GM12878 (cell line): ENCODE data around the gene CRYL1. TPM values are rescaled to one million over a fixed set of nuclear protein-coding genes. Genes with fewer than 3 reads are reported as not detected.

Experiments used
- ATAC-seq: fragments of 200-7000 bp; cut with Tn5 transposase; 3 replicates; pipeline ENCODE4 v1.9.1; 2020; ENCODE audit warnings: mild to moderate bottlenecking, moderate library complexity
- BruUV-seq: library from RNA; stranded (reverse); fragments of 400-500 nt; replicated peaks from 2 replicates; lab custom pipeline; 2021; lab: Mats Ljungman, UMichigan
- CTCF ChIA-PET: fragments of 300-600 bp; sonication (Branson Sonifier 250); formaldehyde crosslinking; extraction: SDS; loops from one replicate; lab custom pipeline; 2021; ENCODE audit warnings: inconsistent platforms; lab: Yijun Ruan, JAX
- POLR2A ChIA-PET: fragments of 350-600 bp; formaldehyde crosslinking; extraction: SDS; loops from one replicate; lab custom pipeline; 2021; ENCODE audit warnings: inconsistent platforms; lab: Charles Lee
- RAD21 ChIA-PET: fragments of 300-600 bp; sonication (Branson Sonifier 250); formaldehyde crosslinking; loops from one replicate; lab custom pipeline; 2023; ENCODE audit warnings: antibody characterized with exemption; ENCODE audit not compliant: unreplicated experiment; lab: Charles Lee
- SMC1A ChIA-PET: fragments of 300-600 bp; sonication (Branson Sonifier 250); formaldehyde crosslinking; loops from one replicate; lab custom pipeline; 2023; ENCODE audit not compliant: unreplicated experiment, uncharacterized antibody; lab: Charles Lee
- DNase-seq: peaks from one replicate; pipeline ENCODE4 v3.0.0-alpha.2; 2011; ENCODE audit warnings: low read depth, low spot score
- FAIRE-seq: peaks from 3 replicates; lab custom pipeline; 2011; peaks lifted over from hg19 to GRCh38; lab: Jason Lieb, UNC
- H2AFZ ChIP-seq: 2 replicates; pipeline ENCODE4 v1.6.0; 2011; ENCODE audit warnings: low read depth, low read length, control low read depth; ENCODE audit not compliant: control insufficient read depth
- H3K27ac ChIP-seq: 2 replicates; pipeline ENCODE4 v1.5.1; 2011; ENCODE audit warnings: control low read depth; ENCODE audit not compliant: control insufficient read depth, insufficient read depth
- H3K27me3 ChIP-seq, 2 experiments: replicated peaks in 1 of 2; 2 replicates each; pipeline versions ENCODE4 v1.6.0 to v1.6.1; 2011; ENCODE audit warnings: low read length in 1 of 2; ENCODE audit not compliant: control insufficient read depth in 2 of 2, insufficient read depth in 2 of 2
- H3K36me3 ChIP-seq, 2 experiments: 2 replicates each; pipeline ENCODE4 v1.5.1; 2011; ENCODE audit warnings: low read length in 1 of 2; ENCODE audit not compliant: control insufficient read depth in 2 of 2, insufficient read depth in 2 of 2
- H3K4me1 ChIP-seq: 2 replicates; pipeline ENCODE4 v1.6.1; 2011; ENCODE audit warnings: mild to moderate bottlenecking, low read length, moderate library complexity, mixed read lengths; ENCODE audit not compliant: control insufficient read depth, insufficient read depth
- H3K4me2 ChIP-seq: 2 replicates; pipeline ENCODE4 v1.6.0; 2011; ENCODE audit warnings: control low read depth; ENCODE audit not compliant: control insufficient read depth, insufficient read depth
- H3K4me3 ChIP-seq: fragments of 200-600 bp; sonication (generic); 2 replicates; pipeline ENCODE4 v1.5.1; 2016
- H3K79me2 ChIP-seq: 2 replicates; pipeline ENCODE4 v1.6.0; 2011; ENCODE audit warnings: low read length; ENCODE audit not compliant: control insufficient read depth, insufficient read depth
- H3K9ac ChIP-seq: 2 replicates; pipeline ENCODE4 v1.8.0; 2011; ENCODE audit warnings: low read length, control low read depth, mixed read lengths; ENCODE audit not compliant: control insufficient read depth, insufficient read depth
- H3K9me3 ChIP-seq: replicated peaks from 3 replicates; pipeline ENCODE4 v1.5.1; 2011; ENCODE audit warnings: mild to moderate bottlenecking, low read length; ENCODE audit not compliant: control insufficient read depth, insufficient read depth
- H4K20me1 ChIP-seq: 2 replicates; pipeline ENCODE4 v1.6.0; 2011; ENCODE audit not compliant: control insufficient read depth, insufficient read depth
- BCL11A ChIP-seq: IDR thresholded peaks from 2 replicates; pipeline ENCODE4 v1.6.1; 2011; ENCODE audit warnings: low read depth, low read length
- FOXK2 ChIP-seq: fragments of 450-650 bp; IDR thresholded peaks from 2 replicates; pipeline ENCODE4 v1.6.1; 2017; ENCODE audit warnings: mild to moderate bottlenecking, moderate library complexity
- HDGF ChIP-seq: fragments of 450-650 bp; IDR thresholded peaks from 2 replicates; pipeline ENCODE4 v1.6.1; 2016; ENCODE audit warnings: antibody characterized with exemption
- HSF1 ChIP-seq: fragments of 150-350 bp; IDR thresholded peaks from 2 replicates; pipeline ENCODE4 v1.6.1; 2014; ENCODE audit warnings: mild to moderate bottlenecking, low read depth, low read length
- ZNF687 ChIP-seq: fragments of 450-650 bp; IDR thresholded peaks from 2 replicates; pipeline ENCODE4 v1.6.1; 2017; ENCODE audit warnings: mild to moderate bottlenecking, moderate library complexity
- WGBS: methylation state at CpG from one replicate; pipeline ENCODE4 v1.1.6; 2016; ENCODE audit warnings: low lambda C conversion rate; ENCODE audit not compliant: insufficient replicate concordance, insufficient coverage; ENCODE audit errors: missing lambda C conversion rate; 5-methylcytosine and 5-hydroxymethylcytosine counted together
- in situ Hi-C: fragments of 300-500 bp; cut with MboI; formaldehyde crosslinking; loops from 9 replicates; pipeline ENCODE4 v1.14.3; 2018; ENCODE audit warnings: mixed read lengths
- intact Hi-C: fragments of 100-400 bp; cut with micrococcal nuclease; formaldehyde crosslinking; loops from one replicate; pipeline ENCODE4 v1.14.2; 2022; ENCODE audit not compliant: unreplicated experiment
- polyA plus RNA-seq, 11 experiments: library from polyadenylated mRNA; depleted of rRNA in 4 of 11; unstranded in 6 of 11; stranded (reverse) in 5 of 11; fragments of >200 nt; fragmentation: Nextera tagmentation in 4 of 11; fragmentation: Illumina TruSeq in 1 of 11; extraction: Ambion mirVana in 4 of 11; extraction: Trizol in 1 of 11; gene quantifications; 1 replicate in 1 of 11; 2 replicates in 10 of 11; pipeline versions ENCODE4 v1.2.1 to v1.2.3, GENCODE V29; 2011 to 2016; ENCODE audit warnings: inconsistent platforms in 2 of 11, missing spikeins in 2 of 11, low read depth in 1 of 11
- total RNA-seq, 4 experiments: library from RNA; depleted of rRNA in 3 of 4; stranded (reverse); fragments of >200 nt in 3 of 4; fragmentation: Illumina TruSeq in 1 of 4; extraction: Trizol in 1 of 4; gene quantifications; 2 replicates each; pipeline versions ENCODE4 v1.2.1 to v1.2.3, GENCODE V29; 2013 to 2021

CRYL1 gene
- total and polyA plus RNA-seq, 10 of the 15 experiments (the other 5 are each of a cell fraction or from before 2014, with no cell fraction given) = 5.5 to 36.7 (median 12.2) TPM

- Histone ChIP-seq H3K9ac (no peak overlapping the region), H3K4me3 (no peak overlapping the region), H3K4me2 (no peak overlapping the region), H3K27ac (no peak overlapping the region), H2AFZ (no peak overlapping the region), H4K20me1 (no peaks in the 10 kb centered on the region), H3K9me3 (no peaks in the 10 kb centered on the region), H3K79me2 (no peaks in the 10 kb centered on the region), H3K27me3 (no peaks in the 10 kb centered on the region), H3K4me1 (no peaks in the 10 kb centered on the region), H3K36me3 (no peaks in the 10 kb centered on the region; a peak in 1 of 4 replicates)
- RAD21 ChIA-PET = no interaction called here
- 83% methylated on average over 2 of the region's 2 CpGs for WGBS
- SMC1A ChIA-PET = no interaction called here
- intact Hi-C loops = no loop called here
- FAIRE-seq (no peak), ATAC-seq (no peak)
- POLR2A ChIA-PET = no interaction called here
- CTCF ChIA-PET = interaction anchor here (0.9 kb wide), 1 partner anchor 81 kb away, joined by 3 read pairs; no protein-coding TSS in a partner anchor
- in situ Hi-C loops = no loop called here
- BruUV-seq = no TSS peak
- TF ChIP-seq ZNF687 (no peak), FOXK2 (no peak), BCL11A (no peak), HSF1 (no peak), HDGF (no peak)
- TF ChIP-seq, all 136 proteins: peak for 0
- DNase-seq = no peak
These were observed 48.0 kb upstream of the CRYL1 start for GRCh38 chr13:20573636-20574035.
